ENCODE results near the gene TRPM4.
"Not testable (repeated sequence)": the region's sequence is repeated elsewhere in the genome, so short reads cannot be mapped to it uniquely, and the experiment has no call there.

Gene TRPM4

DNA sequence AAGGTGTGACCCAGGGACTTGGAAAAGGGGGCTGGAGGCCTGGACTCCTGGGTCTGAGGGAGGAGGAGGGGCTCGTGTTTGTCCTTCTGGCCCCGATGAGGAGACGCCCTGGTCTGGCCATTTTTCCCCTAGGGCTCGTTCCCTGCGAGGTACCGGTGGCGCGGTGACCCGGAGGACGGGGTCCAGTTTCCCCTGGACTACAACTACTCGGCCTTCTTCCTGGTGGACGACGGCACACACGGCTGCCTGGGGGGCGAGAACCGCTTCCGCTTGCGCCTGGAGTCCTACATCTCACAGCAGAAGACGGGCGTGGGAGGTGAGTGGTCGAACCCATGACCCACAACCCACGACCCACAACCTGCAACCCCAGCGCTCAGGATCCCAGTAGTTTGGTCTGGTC, 10.8 kb downstream of the TRPM4 start:
- H3K9ac ChIP-seq (ENCODE audit: low read length in 2 of 2): no peak overlapping the region
- peaks cover 17% of the 10 kb centered on the region for H3K4me1 ChIP-seq (ENCODE audit: control insufficient read depth, insufficient read depth, low read length)
- H3K4me3 ChIP-seq (ENCODE audit: low read length in 2 of 2): no peak overlapping the region
- H3K36me3 ChIP-seq (ENCODE audit: control insufficient read depth in 2 of 2, insufficient read depth in 2 of 2, low read length in 2 of 2): peaks cover 15 to 22% of the 10 kb centered on the region in 2 donors
- H3K27me3 ChIP-seq (ENCODE audit: control insufficient read depth in 1 of 2, insufficient read depth in 2 of 2, low read length in 2 of 2): no peaks in the 10 kb centered on the region
- no peak overlapping the region for H3K27ac ChIP-seq (ENCODE audit: low read length)
- H3K9me3 ChIP-seq (ENCODE audit: control insufficient read depth in 2 of 2, low read length in 2 of 2): no peaks in the 10 kb centered on the region

DNA sequence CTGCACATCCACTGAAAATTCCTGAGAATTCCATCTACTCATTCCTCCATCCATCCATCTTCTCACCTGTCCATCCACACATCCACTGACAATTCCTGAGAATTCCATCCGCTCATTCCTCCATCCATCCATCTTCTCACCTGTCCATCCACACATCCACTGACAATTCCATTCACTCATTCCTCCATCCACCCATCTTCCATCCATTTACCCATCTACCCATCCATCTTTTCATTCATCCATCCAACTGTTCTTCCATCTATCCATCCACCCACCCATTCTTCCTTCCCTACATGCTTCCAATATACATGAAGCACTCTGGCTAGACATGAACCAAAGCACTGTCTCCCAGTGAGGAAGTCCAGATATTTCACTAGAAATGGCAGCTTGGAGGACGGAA, 15.6 kb downstream of the TRPM4 start:
- H3K27me3 ChIP-seq (ENCODE audit: control insufficient read depth in 1 of 2, insufficient read depth in 2 of 2, low read length in 2 of 2): no peaks in the 10 kb centered on the region
- no peak overlapping the region for H3K4me3 ChIP-seq (ENCODE audit: low read length in 2 of 2)
- no peak overlapping the region for H3K27ac ChIP-seq (ENCODE audit: low read length)
- H3K9me3 ChIP-seq (ENCODE audit: control insufficient read depth in 2 of 2, low read length in 2 of 2): no peaks in the 10 kb centered on the region
- peaks cover 16 to 27% of the 10 kb centered on the region in 2 donors for H3K36me3 ChIP-seq (ENCODE audit: control insufficient read depth in 2 of 2, insufficient read depth in 2 of 2, low read length in 2 of 2)
- no peaks in the 10 kb centered on the region for H3K4me1 ChIP-seq (ENCODE audit: control insufficient read depth, insufficient read depth, low read length)
- no peak overlapping the region for H3K9ac ChIP-seq (ENCODE audit: low read length in 2 of 2)

DNA sequence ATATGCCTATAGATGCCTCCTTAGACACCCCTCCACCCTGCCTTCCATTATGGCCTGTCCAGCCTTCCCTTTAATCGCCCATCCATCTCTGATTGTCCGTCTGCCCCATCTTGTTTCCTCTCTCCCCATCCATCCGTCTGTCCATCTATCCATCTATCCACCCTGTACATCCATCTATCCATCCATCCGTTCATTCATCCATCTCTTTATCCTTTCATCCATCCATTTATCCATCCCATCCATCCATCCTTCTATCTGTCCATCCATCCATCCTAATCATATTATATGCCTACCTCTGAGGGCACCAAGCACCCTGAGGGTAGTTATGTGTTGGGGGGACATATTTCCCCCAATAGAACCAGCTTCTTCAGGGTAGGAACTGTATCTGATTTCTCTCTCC, 23.1 kb downstream of the TRPM4 start:
- no peaks in the 10 kb centered on the region for H3K9me3 ChIP-seq (ENCODE audit: control insufficient read depth in 2 of 2, low read length in 2 of 2)
- H3K27ac ChIP-seq (ENCODE audit: low read length): no peak overlapping the region
- no peak overlapping the region for H3K9ac ChIP-seq (ENCODE audit: low read length in 2 of 2)
- no peaks in the 10 kb centered on the region for H3K27me3 ChIP-seq (ENCODE audit: control insufficient read depth in 1 of 2, insufficient read depth in 2 of 2, low read length in 2 of 2)
- peaks cover 0 to 10% of the 10 kb centered on the region in 2 donors for H3K36me3 ChIP-seq (ENCODE audit: control insufficient read depth in 2 of 2, insufficient read depth in 2 of 2, low read length in 2 of 2)
- no peak overlapping the region for H3K4me3 ChIP-seq (ENCODE audit: low read length in 2 of 2)
- H3K4me1 ChIP-seq (ENCODE audit: control insufficient read depth, insufficient read depth, low read length): no peaks in the 10 kb centered on the region

DNA sequence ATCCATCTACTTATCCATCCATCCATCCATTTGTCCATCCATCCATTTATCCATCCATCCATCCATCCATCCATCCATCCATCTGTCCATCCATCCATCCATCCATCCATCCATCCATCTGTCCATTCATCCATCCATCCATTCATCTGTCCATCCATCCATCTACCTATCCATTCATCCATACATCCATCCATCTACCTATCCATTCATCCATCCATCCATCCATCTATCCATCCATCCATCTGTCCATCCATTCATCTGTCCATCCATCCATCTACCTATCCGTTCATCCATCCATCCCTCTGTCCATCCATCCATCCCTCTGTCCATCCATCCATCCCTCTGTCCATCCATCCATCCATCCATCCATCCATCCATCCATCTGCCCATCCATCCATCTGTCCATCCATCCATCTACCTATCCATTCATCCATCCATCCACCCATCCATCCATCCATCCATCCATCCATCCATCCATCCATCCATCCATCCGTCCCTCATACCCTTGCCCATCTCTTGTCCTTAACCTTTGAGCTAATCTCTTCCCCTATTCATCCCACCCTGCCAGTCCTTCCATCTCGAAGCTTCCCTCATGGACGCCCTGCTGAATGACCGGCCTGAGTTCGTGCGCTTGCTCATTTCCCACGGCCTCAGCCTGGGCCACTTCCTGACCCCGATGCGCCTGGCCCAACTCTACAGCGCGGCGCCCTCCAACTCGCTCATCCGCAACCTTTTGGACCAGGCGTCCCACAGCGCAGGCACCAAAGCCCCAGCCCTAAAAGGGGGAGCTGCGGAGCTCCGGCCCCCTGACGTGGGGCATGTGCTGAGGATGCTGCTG, 24.6 kb downstream of the TRPM4 start:
- H3K36me3 ChIP-seq (ENCODE audit: control insufficient read depth in 2 of 2, insufficient read depth in 2 of 2, low read length in 2 of 2): peaks cover 7 to 12% of the 10 kb centered on the region in 2 donors
- H3K27ac ChIP-seq (ENCODE audit: low read length); H3K9me3 ChIP-seq (ENCODE audit: control insufficient read depth in 2 of 2, low read length in 2 of 2); H3K4me3 ChIP-seq (ENCODE audit: low read length in 2 of 2); H3K4me1 ChIP-seq (ENCODE audit: control insufficient read depth, insufficient read depth, low read length); H3K9ac ChIP-seq (ENCODE audit: low read length in 2 of 2); H3K27me3 ChIP-seq (ENCODE audit: control insufficient read depth in 1 of 2, insufficient read depth in 2 of 2, low read length in 2 of 2): not testable (repeated sequence)

DNA sequence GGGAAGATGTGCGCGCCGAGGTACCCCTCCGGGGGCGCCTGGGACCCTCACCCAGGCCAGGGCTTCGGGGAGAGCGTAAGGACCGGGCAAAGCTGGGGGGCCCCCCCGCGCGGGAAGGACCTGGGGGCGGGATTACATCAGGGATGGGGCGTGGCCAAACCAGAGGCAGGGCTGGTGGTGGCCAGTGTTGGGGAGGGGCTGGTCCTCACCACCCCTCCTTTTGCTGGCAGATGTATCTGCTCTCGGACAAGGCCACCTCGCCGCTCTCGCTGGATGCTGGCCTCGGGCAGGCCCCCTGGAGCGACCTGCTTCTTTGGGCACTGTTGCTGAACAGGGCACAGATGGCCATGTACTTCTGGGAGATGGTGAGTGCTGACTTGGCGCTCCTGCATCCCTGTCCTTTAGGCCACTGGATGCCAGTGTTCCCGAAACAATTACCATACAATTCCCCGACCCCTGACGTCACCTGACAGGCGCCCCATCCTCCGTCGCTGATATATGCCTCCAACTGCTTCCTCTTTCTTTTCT, 25.3 kb downstream of the TRPM4 start:
- H3K27me3 ChIP-seq (ENCODE audit: control insufficient read depth in 1 of 2, insufficient read depth in 2 of 2, low read length in 2 of 2): no peaks in the 10 kb centered on the region
- H3K4me3 ChIP-seq (ENCODE audit: low read length in 2 of 2): no peak overlapping the region

DNA sequence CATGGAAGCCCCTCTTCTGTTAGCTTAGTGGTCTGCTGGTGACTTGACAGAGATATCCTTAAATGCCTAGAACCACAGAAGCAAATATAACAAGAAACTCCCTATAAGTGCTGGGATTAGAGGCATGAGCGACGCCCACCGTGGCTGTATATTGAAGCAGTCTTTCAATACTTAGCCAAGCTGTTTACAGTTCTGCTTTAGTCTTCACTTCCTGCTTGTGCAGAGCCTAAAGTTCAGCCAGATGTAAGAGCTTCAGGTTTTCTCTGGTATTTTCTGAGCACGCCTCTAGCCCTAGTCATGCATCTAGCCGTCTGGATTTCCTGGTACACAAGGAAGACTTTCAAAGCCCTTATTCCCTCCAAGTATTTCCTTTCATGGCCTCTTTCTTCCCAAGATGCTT, 28.5 kb downstream of the TRPM4 start:
- Histone ChIP-seq H3K4me3 (ENCODE audit: low read length in 2 of 2) (no peak overlapping the region), H3K36me3 (ENCODE audit: control insufficient read depth in 2 of 2, insufficient read depth in 2 of 2, low read length in 2 of 2) (peaks cover 28 to 35% of the 10 kb centered on the region in 2 donors), H3K27me3 (ENCODE audit: control insufficient read depth in 1 of 2, insufficient read depth in 2 of 2, low read length in 2 of 2) (no peaks in the 10 kb centered on the region), H3K27ac (ENCODE audit: low read length) (no peak overlapping the region), H3K9me3 (ENCODE audit: control insufficient read depth in 2 of 2, low read length in 2 of 2) (no peaks in the 10 kb centered on the region), H3K9ac (ENCODE audit: low read length in 2 of 2) (no peak overlapping the region), H3K4me1 (ENCODE audit: control insufficient read depth, insufficient read depth, low read length) (peaks cover 2% of the 10 kb centered on the region)

More for the DNA sequence above, 25.3 kb downstream of the TRPM4 start:
- no peaks in the 10 kb centered on the region for H3K9me3 ChIP-seq (ENCODE audit: control insufficient read depth in 2 of 2, low read length in 2 of 2)
- H3K9ac ChIP-seq (ENCODE audit: low read length in 2 of 2): no peak overlapping the region
- H3K36me3 ChIP-seq (ENCODE audit: control insufficient read depth in 2 of 2, insufficient read depth in 2 of 2, low read length in 2 of 2): peaks cover 7 to 10% of the 10 kb centered on the region in 2 donors
- no peak overlapping the region for H3K27ac ChIP-seq (ENCODE audit: low read length)
- no peaks in the 10 kb centered on the region for H3K4me1 ChIP-seq (ENCODE audit: control insufficient read depth, insufficient read depth, low read length)

DNA sequence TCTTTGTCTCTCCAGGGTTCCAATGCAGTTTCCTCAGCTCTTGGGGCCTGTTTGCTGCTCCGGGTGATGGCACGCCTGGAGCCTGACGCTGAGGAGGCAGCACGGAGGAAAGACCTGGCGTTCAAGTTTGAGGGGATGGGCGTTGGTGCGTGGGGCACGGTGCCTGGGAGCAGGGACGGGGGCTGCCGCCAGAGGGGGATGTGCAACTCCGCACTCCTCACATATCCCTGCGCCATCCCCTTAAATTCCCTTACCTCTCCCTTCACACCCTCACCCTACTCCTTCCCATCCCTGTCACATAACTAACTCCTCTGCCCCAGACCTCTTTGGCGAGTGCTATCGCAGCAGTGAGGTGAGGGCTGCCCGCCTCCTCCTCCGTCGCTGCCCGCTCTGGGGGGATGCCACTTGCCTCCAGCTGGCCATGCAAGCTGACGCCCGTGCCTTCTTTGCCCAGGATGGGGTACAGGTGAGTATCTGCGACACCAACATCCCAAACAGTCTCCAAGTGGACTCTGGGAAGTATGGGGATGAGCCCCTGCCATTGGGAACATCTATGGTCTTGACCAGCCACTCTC, 31.1 kb downstream of the TRPM4 start:
- H3K36me3 ChIP-seq (ENCODE audit: control insufficient read depth in 2 of 2, insufficient read depth in 2 of 2, low read length in 2 of 2): peaks cover 32 to 39% of the 10 kb centered on the region in 2 donors
- H3K4me3 ChIP-seq (ENCODE audit: low read length in 2 of 2): no peak overlapping the region
- no peak overlapping the region for H3K9ac ChIP-seq (ENCODE audit: low read length in 2 of 2)
- no peaks in the 10 kb centered on the region for H3K9me3 ChIP-seq (ENCODE audit: control insufficient read depth in 2 of 2, low read length in 2 of 2)
- no peaks in the 10 kb centered on the region for H3K27me3 ChIP-seq (ENCODE audit: control insufficient read depth in 1 of 2, insufficient read depth in 2 of 2, low read length in 2 of 2)
- H3K27ac ChIP-seq (ENCODE audit: low read length): no peak overlapping the region
- H3K4me1 ChIP-seq (ENCODE audit: control insufficient read depth, insufficient read depth, low read length): peaks cover 2% of the 10 kb centered on the region

DNA sequence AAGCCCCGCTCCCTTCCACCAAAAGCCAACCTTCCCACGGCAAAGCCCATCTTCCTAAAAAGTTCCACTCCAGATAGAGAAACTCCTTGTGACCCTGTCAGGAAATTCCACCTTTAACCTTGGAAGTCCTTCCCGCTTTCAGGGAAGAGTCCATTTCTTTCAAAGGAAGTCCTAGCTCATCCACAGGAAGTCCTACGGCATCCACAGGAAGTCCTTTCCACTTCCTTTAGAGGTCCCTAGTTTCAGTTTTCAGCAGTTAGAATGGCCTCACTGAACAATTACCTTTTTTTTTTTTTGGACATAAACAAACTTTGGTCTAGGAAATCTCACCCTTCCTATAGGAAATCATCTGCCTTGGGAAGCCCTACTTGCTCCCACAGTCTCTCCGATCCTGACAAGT, 31.7 kb downstream of the TRPM4 start:
- Histone ChIP-seq H3K4me1 (ENCODE audit: control insufficient read depth, insufficient read depth, low read length) (peaks cover 2% of the 10 kb centered on the region), H3K27me3 (ENCODE audit: control insufficient read depth in 1 of 2, insufficient read depth in 2 of 2, low read length in 2 of 2) (no peaks in the 10 kb centered on the region), H3K36me3 (ENCODE audit: control insufficient read depth in 2 of 2, insufficient read depth in 2 of 2, low read length in 2 of 2) (peaks cover 32 to 40% of the 10 kb centered on the region in 2 donors), H3K27ac (ENCODE audit: low read length) (no peak overlapping the region), H3K9me3 (ENCODE audit: control insufficient read depth in 2 of 2, low read length in 2 of 2) (no peaks in the 10 kb centered on the region), H3K4me3 (ENCODE audit: low read length in 2 of 2) (no peak overlapping the region), H3K9ac (ENCODE audit: low read length in 2 of 2) (no peak overlapping the region)

DNA sequence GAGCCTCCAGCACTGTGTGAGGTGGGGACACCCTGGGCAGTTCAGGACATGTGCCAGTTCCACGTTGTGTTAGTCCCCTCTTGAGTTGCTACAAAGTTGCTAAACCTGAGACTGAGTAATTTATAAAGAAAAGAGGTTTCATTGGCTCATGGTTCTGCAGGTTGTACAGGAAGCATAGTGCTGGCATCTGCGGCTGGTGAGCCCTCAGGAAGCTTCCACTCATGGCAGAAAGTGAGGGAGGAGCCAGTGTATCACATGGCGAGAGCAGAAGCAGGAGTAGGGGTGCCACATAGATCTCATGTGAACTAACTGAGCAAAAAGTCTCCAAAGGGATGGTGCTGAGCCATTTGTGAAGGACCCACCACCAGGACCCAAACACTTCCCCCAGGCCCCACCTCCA, 33.2 kb downstream of the TRPM4 start:
- H3K27ac ChIP-seq (ENCODE audit: low read length): no peak overlapping the region
- no peaks in the 10 kb centered on the region for H3K27me3 ChIP-seq (ENCODE audit: control insufficient read depth in 1 of 2, insufficient read depth in 2 of 2, low read length in 2 of 2)
- H3K36me3 ChIP-seq (ENCODE audit: control insufficient read depth in 2 of 2, insufficient read depth in 2 of 2, low read length in 2 of 2): peaks cover 32 to 37% of the 10 kb centered on the region in 2 donors
- no peak overlapping the region for H3K9ac ChIP-seq (ENCODE audit: low read length in 2 of 2)
- peaks cover 2% of the 10 kb centered on the region for H3K4me1 ChIP-seq (ENCODE audit: control insufficient read depth, insufficient read depth, low read length)
- no peaks in the 10 kb centered on the region for H3K9me3 ChIP-seq (ENCODE audit: control insufficient read depth in 2 of 2, low read length in 2 of 2)
- no peak overlapping the region for H3K4me3 ChIP-seq (ENCODE audit: low read length in 2 of 2)

DNA sequence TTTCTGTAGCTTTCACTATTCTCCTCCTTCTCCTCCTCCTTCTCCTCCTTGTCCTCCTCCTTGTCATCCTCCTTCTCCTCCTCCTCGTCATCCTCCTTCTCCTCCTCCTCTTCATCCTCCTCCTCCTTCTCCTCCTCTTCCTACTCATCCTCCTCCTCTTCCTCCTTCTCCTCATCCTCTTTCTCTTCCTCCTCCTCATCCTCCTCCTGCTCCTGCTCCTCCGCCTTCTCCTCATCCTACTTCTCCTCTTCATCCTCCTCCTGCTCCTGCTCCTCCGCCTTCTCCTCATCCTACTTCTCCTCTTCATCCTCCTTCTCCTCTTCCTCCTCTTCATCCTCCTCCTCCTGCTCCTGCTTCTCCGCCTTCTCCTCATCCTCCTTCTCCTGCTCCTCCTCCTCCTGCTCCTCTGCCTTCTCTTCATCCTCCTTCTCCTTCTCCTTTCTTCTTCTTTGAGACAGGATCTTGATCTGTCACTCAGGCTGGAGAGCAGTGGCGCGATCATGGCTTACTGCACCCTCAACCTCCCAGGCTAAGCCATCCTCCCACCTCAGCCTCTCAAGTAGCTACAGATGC, 36.3 kb downstream of the TRPM4 start:
- no peak overlapping the region for H3K4me3 ChIP-seq (ENCODE audit: low read length in 2 of 2)
- peaks cover 20 to 34% of the 10 kb centered on the region in 2 donors for H3K36me3 ChIP-seq (ENCODE audit: control insufficient read depth in 2 of 2, insufficient read depth in 2 of 2, low read length in 2 of 2)
- H3K27ac ChIP-seq (ENCODE audit: low read length): no peak overlapping the region
- no peaks in the 10 kb centered on the region for H3K27me3 ChIP-seq (ENCODE audit: control insufficient read depth in 1 of 2, insufficient read depth in 2 of 2, low read length in 2 of 2)
- H3K4me1 ChIP-seq (ENCODE audit: control insufficient read depth, insufficient read depth, low read length): peaks cover 10% of the 10 kb centered on the region
- no peak overlapping the region for H3K9ac ChIP-seq (ENCODE audit: low read length in 2 of 2)
- no peaks in the 10 kb centered on the region for H3K9me3 ChIP-seq (ENCODE audit: control insufficient read depth in 2 of 2, low read length in 2 of 2)

Measured in stomach smooth muscle (tissue), 2 donors.